Posterior vena cava (tissue), 2 donors: Measurements from ENCODE around the gene SLCO2A1. TPM values are rescaled to one million over a fixed set of nuclear protein-coding genes. Genes with fewer than 3 reads are reported as not detected.

Experiments
- DNase-seq: peaks from one replicate; pipeline ENCODE4 v3.0.0-alpha.2; 2020; ENCODE audit warnings: low spot score
- intact Hi-C, 2 donors: fragments of 100-400 bp; cut with DNase I; formaldehyde crosslinking; loops; one replicate each; pipeline versions ENCODE4 v1.14.1 to v1.14.2; 2022 to 2023
- total RNA-seq, 2 donors: library from RNA; stranded (reverse); fragmentation: NEBNext Ultra II Directional; extraction: Animal tissue kit (Norgen Biotek cat#: 25700); gene quantifications; one replicate each; pipeline ENCODE4 v1.2.1, GENCODE V29; 2021
- donor health status: DM: yes; HTN: yes; CAD: no.
- donor health status: DM: yes; HTN: yes; CAD: no.

SLCO2A1 gene
- total RNA-seq, 2 donors from 2014 or later = 87.8 to 102 TPM

- intact Hi-C loops = no loop called here
- DNase-seq = peak; percentile 53
These were observed 9.6 kb upstream of the SLCO2A1 start for GRCh38 chr3:134039161-134039862.

GRCh38 chr3:134038716-134039115, 9.0 kb upstream of the SLCO2A1 start:
- intact Hi-C loops = no loop called here
- DNase-seq = peak; percentile 71

GRCh38 chr3:134038071-134038491, 8.4 kb upstream of the SLCO2A1 start:
- intact Hi-C loops = no loop called here
- DNase-seq = peak; percentile 31

GRCh38 chr3:134037168-134037567, 7.4 kb upstream of the SLCO2A1 start:
- intact Hi-C loops = no loop called here
- DNase-seq = peak; percentile 62

- DNase-seq = no peak
- intact Hi-C loops = no loop called here
These were observed 6.6 kb upstream of the SLCO2A1 start for GRCh38 chr3:134036291-134036690.

- intact Hi-C loops = no loop called here
- no peak for DNase-seq
These were observed 6.1 kb upstream of the SLCO2A1 start for GRCh38 chr3:134035836-134036235.

GRCh38 chr3:134034005-134034785, 4.5 kb upstream of the SLCO2A1 start:
- intact Hi-C loops = no loop called here
- DNase-seq = peak; percentile 22

- intact Hi-C loops = no loop called here
- peak; percentile 67 for DNase-seq
These were observed 3.7 kb upstream of the SLCO2A1 start for GRCh38 chr3:134033315-134033996.

- intact Hi-C loops = no loop called here
- no peak for DNase-seq
These were observed 1.7 kb upstream of the SLCO2A1 start for GRCh38 chr3:134031348-134031915.

- DNase-seq = no peak
These were observed 938 bp upstream of the SLCO2A1 start for GRCh38 chr3:134030379-134031347.

GRCh38 chr3:134029256-134029733, 430 bp downstream of the SLCO2A1 start:
- intact Hi-C loops = no loop called here

More at GRCh38 chr3:134030379-134031347, 938 bp upstream of the SLCO2A1 start:
- intact Hi-C loops = no loop called here

GRCh38 chr3:134028486-134029255, 1.1 kb downstream of the SLCO2A1 start:
- peak; percentile 32 for DNase-seq
- intact Hi-C loops = no loop called here

More at GRCh38 chr3:134029256-134029733, 430 bp downstream of the SLCO2A1 start:
- peak; percentile 76 for DNase-seq

GRCh38 chr3:134027631-134028030, 2.1 kb downstream of the SLCO2A1 start:
- DNase-seq = peak; percentile 12
- intact Hi-C loops = no loop called here

- intact Hi-C loops = no loop called here
- no peak for DNase-seq
These were observed 9.5 kb downstream of the SLCO2A1 start for GRCh38 chr3:134020135-134020680.

GRCh38 chr3:134018850-134019249, 10.9 kb downstream of the SLCO2A1 start:
- DNase-seq = no peak
- intact Hi-C loops = no loop called here

- intact Hi-C loops = no loop called here
- no peak for DNase-seq
These were observed 11.3 kb downstream of the SLCO2A1 start for GRCh38 chr3:134018406-134018805.

GRCh38 chr3:134017490-134017889, 12.2 kb downstream of the SLCO2A1 start:
- intact Hi-C loops = no loop called here
- DNase-seq = no peak
